HG03025 (cell line): ENCODE data around the gene TTLL12.

Experiments used
- ATAC-seq: cut with Tn5 transposase; IDR thresholded peaks from one replicate; pipeline ENCODE4 v1.9.1; 2021; ENCODE audit warnings: mild to moderate bottlenecking, moderate library complexity; ENCODE audit not compliant: unreplicated experiment, low FRiP score

TTLL12 gene

DNA sequence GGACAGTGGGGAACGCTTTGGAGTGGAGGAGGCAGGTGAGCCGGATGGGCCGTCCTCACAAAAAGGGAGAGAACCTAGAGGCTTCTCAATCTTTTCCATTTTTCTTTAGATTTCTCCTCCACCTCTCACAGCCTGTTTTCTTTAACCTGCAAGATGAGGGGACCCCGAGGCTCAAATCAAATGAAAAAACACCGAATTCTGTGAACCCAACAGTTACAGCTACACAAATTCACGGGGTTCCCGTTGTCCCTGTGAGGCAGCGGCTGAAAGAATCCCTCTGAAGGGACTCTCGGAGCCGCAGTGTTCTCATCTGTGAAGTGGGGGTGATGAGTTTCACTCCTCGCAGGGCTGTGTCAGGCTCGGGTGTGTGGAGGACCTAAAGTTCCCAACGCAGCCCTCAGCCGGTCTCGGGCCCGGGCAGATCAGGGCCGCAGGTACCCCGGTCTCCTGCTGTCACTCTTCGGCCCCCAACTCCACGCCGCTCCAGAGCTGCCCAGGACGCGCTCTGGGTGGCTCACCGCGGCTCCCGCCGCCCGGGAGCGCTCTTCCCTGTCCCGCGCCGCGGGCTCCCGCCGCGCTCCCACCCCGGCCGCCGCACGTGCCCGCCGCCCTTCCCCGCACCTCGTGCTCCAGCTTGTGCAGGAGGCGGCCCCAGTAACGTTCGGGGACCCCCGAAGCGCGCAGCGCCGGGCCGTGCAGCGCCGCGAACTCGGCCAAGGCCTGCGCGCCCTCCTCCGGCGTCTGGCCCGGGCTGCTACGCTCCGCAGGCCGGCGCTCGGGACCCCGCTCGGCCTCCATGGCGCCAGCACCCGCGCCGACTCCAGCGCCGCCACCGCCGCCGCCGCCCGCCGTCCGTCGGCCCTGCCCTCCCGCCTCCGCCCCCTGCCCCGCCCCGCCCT, at the start of gene TTLL12:
TSS of gene TTLL12 (minus strand) at position 863 of the 899 bp plus-strand sequence. CDS start at position 798, 65 bp downstream.
- peak; percentile 55 for ATAC-seq

DNA sequence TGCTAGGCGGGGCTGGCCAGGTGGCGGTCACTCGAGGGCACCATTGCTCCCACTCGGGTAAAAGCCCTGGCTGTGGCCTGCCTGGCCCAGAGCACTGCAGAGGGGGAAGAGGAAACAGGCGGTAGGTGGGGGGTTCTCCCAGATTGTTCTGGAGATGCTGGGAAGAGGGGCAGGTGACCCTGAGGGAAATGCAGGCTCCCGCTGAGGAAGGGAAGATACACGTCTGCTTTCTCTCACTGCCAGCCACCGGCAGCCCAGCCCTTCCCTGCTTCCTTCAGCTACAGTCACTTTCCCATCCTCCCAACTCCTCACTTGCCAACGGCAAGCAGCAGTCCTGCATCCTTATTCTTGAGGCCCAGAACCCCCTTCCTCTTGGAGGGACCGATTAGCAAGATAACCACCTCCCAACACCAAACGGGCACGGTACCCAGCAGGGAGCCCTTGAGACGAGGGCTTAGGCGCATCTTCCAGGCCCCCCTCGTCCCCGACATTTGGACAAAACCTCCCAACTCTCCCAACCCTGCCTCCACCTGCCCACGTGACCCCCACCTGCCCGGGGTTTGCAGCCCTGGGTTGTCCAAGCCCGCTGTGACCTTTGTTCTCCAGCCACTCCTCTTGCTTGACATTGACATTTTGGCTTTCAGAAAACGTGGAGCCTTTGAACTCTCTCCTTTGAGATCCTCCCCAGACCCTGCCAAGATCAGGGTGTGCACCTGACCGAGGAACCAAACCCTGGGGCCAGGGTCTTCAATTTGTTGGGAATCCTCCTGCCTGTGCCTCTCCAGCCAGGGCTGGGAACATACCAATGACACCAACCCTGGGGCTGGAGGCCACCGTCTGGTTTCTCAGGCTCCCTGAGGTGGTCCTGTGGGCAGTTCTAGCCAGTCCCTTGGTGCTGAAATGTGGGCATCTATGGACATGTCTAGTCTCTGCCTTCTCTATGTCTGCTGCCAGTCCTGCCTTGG, 48.8 kb upstream of the TTLL12 start:
- no peak for ATAC-seq

DNA sequence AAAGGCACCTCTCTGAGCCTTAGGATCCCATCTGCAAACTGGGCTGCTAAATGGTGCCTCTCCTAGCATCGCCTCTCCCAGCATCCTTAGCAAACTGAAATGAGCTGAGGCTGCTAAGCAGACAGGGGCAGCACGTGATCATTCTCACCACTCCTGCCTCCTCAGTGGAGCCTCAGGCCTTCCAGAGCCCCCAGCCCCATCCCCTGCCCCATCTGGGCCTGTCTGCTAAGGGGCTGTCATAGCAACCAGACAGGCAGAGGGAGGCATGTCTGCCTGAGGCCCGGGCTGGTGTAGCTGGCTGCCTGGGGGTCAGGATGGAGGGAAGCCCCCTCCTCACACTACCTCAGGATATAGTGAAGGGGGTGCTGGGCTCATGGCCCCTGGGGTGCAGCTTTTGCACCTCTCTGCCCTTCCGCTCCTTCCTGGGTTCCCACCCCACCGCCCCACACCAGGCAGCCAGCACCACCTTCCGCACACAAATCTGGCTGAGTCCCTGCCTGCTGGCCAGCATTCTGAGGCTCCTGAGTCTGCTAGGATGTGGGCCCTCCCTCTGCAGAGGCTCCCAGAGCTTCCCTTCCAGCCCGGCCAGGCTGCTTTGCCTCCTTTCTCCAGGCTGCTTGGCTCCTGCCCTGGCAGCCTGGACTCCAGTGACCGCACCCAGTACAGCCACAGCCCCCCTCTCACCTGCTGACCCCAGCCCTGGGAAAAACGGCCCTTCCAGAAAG, 47.5 kb upstream of the TTLL12 start:
- no peak for ATAC-seq

DNA sequence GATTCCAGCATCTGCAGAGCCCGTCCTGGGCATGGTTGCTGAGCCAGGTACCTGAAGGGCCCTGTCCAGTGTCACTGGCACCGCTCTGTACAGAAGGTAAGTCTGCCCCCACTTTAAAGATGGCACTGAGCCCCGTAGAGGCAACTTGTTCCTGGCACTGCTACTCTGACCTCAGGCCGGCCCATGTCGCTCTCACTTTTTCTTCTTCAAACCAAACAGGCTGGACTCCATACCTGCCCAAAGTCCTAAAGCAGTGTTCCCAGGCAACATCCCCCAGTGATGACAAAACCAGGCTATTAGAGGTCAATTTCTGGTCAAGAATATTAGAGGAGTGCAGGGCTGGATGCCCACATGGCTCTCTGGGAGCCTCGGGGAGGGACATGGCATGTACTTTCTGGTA, 46.6 kb upstream of the TTLL12 start:
- ATAC-seq, result no peak

DNA sequence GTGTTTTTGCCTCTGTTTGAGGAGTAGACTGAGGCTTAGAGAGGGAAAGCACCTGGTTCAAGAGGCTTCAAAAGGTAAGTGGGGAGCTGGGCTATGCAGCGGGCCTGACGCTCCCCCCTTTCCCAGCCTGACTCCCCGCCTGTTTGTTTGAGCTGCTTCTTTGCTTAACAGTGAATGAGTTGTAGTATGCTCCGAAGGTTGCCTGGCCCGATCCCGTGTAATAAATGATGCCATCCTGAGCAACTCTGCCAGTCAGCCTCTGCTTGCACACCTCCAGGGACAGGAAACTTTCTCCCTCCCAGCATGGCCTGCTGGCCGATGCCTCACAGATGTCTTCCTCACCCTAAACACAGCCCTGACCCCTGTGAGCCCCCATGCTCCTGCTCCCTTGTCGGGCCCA, 45.5 kb upstream of the TTLL12 start:
- ATAC-seq, result no peak

DNA sequence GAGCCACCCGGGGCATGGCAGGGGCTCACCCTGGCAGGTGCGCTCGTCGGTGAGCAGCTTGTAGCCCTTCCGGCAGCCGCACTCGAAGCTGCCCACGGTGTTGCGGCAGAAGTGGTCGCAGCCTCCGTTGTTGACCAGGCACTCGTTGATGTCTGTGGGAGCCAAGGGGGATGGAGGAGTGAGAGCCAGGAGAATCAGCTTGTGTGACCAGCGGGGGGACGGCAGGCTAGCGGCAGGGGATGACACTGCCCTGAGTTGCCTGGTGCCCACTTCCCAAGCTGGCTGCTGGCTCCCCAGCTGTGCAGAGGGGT, 44.7 kb upstream of the TTLL12 start:
- no peak for ATAC-seq

DNA sequence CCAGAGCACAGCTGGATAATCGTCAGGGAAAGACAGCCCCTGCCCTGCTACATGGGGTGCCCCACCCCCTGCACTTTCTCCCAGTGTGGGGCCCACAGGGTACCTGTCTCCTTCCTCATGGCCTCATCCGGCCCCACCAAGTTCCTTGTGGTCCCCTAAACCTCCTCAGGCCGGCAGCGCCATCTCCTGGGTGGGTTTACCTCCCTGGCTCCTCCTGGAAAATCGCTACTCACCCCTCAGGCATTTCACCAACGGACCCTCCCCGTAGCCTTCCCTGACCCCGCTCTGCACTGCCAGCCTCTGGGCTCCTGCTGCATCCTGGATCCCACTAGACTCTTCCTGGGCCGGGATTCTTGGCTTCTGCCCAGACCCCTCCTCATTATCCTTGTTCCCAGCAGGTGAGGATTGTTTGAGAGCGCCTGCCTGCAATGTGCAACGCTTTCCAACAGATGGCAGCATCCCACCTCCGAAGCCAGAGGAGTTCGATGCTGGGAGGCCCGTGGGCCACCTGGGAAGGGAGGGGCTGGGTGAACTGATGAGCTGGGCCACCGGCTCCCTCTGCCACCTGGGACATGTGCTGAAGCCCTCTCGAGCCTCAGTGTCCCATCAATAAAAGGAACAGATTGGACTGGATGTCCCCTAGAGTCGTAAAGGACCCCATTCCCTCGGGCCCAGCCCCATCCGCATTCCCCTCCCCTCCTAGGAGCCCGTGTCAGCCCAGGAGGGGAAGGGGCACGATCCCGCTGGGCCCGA, 44.2 kb upstream of the TTLL12 start:
- no peak for ATAC-seq

DNA sequence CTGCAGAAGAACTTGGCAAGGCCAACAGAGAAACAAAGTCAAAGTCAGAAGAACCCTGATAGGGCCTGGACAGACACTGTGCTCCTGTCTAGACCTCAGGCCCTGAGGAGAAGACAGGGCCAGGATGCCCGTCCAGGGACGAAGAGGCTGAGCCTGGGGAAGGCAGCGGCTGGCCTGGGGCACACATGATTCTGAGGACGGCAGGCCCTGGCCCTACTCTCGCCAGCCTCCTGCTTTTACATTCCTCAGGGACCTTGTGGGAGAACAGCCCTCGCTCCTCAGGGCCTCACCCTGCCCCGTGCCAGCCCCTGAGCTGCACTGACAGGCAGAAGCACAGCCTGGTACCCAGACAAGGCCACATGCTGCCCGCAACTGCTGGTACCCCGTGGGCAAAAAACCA, 43.6 kb upstream of the TTLL12 start:
- no peak for ATAC-seq

DNA sequence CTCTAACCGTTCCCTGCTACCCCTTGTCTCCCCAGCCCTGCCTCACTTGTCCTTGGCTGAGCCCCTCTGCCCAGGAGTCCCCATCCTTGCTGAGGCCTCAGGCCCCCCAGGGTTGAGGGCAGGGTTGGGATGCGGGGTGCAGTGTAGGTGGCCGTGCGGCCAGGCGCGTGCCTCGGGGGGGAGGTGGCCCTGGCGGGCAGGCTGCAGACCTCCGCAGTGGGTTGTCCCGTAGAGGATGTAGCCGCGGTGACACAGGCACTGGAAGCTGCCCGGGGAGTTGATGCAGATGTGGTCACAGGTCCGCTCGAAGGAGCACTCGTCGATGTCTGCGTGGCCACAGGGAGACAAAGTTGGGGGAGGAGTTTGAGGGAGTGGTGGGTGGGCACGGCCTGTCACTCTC, 41.9 kb upstream of the TTLL12 start:
- ATAC-seq, result no peak

DNA sequence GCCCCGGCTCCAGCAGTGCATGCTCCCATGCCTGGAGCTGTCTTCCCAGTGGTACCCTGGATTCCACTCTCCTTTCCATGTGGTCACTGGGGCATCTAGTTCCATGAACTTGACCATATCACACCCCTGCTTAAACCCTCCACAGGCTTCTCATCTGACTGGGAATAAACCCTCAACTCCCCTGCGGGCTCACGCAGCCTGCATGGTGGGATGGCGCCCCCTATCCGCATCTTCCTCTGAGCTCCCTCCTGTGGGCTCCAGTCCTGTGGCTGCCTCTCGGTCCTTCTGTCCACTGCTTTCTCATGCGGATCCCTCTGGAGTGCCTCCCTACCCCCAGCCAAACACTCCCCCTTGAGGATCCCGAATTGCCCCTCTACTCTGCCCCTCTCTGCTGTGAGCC, 41.4 kb upstream of the TTLL12 start:
- no peak for ATAC-seq

DNA sequence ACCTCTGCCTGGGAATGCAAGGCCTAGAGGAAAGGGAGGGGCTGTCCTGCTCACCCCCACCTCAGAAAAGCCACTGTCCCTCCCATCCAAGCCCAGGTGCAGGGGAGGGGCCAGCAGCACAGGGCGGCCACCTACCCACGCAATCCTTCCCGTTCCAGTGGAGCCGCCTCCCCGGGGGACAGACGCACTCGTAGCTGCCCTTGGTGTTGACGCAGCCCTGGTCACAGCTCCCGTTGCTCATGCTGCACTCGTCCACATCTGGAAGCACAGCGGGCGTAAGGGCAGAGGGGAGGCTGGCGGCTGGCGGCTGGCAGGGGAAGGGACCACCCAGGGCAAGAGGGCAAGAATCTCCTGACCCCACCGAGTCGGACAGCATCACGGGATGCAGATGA, 40.3 kb upstream of the TTLL12 start:
- no peak for ATAC-seq

DNA sequence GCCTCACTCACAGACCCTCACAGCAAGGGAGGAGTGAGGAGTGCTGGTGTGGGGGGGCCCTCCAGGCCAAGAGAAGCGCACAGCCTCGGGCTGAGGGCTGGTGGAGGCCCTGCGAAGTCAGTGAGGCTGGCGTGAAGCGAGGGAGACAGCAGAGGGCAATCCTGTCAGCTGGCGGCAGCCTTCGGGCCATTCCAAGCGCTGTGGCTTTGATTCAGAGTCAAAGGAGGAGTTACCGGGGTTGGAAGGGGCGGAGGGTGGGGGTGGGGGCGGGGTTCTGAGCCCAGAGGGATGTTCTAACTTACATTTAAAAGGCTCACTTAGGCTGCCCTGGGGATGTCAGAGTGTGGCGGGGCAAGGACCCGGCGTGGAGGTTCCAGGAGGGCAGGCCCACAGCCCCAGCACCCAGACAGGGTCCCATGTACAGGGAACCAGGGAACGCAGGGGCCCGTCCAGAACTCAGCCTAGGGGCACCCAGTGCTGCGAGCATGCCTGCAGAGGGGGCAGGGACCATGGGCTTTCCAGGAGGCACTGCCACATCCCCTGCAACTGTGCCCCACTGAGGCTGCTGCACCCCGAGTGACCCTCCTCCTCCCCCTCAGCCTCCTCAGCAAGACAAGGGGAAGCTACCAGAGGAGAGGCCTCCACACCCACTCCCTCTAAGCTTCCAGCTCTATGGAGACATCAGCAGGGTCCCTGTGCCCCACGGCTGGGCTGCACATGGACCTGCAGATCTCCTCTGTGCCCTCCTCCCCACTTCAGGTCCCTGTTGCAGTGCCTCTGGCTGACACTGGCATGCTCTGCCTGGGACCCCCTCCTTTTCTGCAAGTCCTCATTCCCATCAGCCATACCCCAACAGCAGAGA, 39.7 kb upstream of the TTLL12 start:
- no peak for ATAC-seq

DNA sequence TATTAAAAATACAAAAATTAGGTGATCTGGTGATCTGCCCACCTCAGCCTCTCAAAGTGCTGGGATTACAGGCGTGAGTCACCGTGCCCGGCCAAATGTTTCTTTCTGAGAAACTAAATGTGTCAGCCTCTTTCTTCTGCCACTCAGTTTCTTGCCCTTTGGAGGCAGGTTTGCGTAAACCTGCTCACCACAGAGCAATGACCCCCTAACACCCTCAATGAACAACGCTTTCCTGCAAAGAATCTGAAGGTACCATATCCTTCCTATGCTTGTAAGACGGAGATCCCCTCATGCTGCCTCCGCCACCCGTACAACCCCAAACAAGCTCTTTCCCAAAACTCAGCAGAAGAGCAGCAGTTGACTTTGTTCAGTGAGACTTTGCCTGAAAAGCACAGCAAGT, 38.7 kb upstream of the TTLL12 start:
- no peak for ATAC-seq

DNA sequence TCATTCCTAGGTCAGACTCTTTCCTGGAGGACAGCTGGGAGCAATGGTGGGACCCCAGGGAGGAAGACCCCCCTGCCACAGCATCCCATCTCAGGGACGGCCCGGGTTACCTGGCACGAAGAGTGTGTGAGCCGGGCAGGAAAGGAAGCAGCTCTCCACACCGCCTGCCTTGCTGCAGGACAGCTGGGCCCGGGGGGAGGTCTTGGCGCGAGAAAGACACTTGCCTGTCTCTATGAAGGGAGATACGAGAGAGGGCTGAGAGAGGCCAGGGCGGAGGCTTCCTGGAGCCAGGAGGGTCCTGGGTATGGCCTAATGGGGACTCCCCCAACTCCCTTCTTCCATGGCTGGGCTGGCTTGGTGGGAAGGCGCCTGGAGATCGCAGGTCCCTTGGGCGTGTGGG, 36.1 kb upstream of the TTLL12 start:
- ATAC-seq, result no peak

DNA sequence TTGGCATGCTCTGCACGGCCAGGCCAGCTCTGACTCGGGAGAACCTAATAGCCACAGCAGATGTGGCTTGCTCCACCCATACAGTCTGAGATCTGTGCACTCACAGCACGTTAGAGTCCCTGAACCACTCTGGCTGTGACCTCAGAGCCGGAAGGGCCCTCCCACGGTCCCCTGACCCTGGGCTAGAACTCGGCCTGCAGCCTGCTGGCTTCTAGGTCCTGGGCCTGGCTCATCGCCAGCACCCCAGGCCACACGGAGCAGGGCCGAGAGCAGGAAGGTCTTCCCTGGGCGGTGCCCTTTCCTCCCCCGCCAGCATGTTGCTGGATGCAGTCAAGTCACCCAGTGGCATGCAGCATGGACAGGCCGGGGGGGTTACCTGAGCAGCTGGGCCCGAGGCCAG, 35.3 kb upstream of the TTLL12 start:
- no peak for ATAC-seq

DNA sequence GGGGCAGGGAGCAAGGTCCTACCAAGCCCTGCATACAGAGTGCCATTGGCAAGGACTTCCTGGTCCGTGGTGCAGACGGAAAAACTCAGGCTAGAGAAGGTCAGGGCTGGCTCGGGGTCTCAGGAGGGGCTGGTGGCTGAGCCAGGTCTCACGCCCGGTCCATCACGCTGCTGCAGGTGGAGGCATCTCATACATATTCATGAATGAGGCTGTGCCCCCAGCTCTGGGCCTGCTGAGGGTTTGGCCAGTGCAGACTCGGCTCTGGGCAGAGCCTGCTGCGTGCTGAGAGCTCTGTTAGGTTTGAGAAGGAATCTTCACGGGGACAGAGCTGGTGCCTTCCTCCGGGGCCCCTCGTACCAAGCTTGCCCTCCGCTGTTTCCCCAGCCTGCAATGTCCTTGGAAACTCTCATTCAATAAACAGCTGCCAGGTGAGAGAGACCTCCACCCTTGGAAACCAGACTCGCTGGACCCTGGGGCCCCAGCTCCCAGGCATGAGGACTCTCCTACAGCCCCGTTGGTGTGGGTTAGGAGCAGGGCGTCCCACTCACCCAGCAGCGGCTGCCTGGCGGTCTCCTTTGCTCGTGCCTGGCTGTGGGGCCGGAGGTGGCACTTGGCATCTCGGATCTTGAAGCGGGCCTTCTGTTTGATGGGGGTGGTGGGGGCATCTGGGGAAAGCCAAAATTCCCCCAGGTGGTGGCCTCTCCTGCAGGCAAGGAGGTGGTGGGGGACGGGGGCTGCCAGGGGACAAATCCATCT, 33.9 kb upstream of the TTLL12 start:
- no peak for ATAC-seq

DNA sequence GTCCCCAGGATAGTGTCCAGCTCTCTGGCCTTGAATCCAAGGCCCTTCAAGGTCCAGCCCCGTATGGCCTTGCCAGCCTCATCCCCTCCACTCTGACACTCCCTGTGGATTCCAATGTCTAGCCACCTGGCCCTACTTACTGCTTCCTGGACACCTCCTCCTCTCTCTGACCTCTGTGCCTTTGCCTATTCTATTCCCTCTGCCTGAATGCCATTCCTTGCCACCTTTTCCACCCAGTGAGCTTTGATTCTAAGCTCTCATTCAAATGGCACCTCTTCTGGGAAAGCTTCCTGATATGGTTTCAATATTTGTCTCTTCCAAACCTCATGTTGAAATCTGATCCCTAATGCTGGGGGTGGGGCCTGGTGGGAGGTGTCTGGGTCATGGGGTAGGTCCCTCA, 31.9 kb upstream of the TTLL12 start:
- no peak for ATAC-seq

DNA sequence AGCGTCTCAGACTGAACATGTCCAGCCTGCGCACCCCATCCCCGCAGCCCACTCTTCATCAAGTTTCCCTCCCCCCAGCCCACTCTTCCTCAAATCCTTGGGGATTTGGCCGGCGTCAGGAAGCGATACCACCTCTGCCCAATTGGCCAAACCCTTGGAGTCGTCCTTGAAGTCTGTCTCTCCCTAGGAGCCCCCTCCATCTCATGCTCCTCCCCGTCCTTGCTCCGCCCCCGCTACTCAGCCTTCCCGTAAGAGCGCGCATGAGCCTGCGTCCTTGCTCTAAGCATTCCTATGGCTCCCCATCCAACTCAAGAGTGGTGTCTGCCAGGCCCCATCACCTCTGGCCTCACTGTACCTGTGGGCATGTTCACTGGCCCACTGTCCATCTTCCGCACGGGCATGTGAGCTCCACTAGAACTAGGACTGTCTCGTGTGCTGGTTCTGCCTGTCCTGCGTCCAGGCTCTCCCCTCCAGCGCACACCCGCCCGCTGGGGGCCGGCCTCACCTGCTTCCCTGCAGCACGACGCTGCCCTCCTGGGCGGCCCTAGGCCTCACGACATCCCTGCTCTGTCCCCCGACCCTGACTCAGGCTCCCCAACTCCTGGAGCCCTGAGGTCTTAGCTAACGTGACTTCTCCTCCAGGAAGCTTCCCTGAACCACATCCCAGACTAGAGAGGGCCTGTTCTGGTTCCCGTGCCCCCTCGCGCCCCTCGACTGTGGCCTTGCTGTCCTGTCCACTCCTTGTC, 30.5 kb upstream of the TTLL12 start:
- no peak for ATAC-seq
